Measurements from ENCODE around the gene GBE1.

GBE1 gene

DNA sequence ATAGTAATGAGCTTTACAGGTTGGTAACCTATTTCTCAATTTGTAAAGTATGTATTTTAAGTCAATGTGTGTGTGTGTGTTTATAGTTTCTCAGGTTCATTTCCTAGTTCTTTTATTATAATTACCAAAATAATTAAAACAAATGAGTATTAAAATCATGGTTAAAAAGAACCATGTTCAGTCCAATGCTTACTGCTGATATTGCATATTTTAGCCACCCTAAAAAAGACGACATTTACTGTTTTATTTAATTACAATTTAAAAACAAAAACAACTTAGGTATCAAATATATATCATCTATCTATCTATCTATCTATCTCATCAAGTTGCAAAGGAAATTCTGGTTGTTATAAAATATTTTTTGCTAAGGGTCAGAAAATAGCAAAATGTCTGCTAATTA is 203.3 kb downstream of the GBE1 start:
- TF ChIP-seq, protein P1, sequence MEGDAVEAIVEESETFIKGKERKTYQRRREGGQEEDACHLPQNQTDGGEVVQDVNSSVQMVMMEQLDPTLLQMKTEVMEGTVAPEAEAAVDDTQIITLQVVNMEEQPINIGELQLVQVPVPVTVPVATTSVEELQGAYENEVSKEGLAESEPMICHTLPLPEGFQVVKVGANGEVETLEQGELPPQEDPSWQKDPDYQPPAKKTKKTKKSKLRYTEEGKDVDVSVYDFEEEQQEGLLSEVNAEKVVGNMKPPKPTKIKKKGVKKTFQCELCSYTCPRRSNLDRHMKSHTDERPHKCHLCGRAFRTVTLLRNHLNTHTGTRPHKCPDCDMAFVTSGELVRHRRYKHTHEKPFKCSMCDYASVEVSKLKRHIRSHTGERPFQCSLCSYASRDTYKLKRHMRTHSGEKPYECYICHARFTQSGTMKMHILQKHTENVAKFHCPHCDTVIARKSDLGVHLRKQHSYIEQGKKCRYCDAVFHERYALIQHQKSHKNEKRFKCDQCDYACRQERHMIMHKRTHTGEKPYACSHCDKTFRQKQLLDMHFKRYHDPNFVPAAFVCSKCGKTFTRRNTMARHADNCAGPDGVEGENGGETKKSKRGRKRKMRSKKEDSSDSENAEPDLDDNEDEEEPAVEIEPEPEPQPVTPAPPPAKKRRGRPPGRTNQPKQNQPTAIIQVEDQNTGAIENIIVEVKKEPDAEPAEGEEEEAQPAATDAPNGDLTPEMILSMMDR (IDR thresholded peaks at IDR 0.05; ENCODE audit: low read depth, low read length), result no peak

DNA sequence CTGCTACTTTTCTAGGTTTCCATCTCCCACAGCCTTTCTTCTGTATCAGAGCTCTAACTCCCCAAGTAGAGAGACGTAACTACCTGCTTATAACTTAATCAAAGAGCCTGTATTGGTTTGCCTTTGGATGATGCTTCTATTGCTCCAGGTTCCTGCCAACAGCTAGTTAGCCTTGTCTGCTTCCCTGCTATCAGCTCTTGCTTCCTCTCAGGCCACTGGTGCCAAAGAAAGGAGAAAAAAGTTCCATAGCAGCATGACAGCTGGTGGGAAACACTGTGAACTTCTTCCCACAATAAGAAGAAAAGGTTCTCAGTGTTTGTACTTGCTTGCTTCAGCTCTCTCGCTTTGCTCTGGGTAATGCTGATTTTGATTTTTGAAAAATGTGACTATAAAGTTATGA is 206.6 kb downstream of the GBE1 start:
- no peak for DNase-seq (ENCODE audit: extremely low read depth, low read depth)
- TF ChIP-seq, protein P1 (IDR thresholded peaks at IDR 0.05; ENCODE audit: low read depth, low read length), result no peak

More for the DNA sequence above, 203.3 kb downstream of the GBE1 start:
- DNase-seq (ENCODE audit: extremely low read depth, low read depth), result no peak

DNA sequence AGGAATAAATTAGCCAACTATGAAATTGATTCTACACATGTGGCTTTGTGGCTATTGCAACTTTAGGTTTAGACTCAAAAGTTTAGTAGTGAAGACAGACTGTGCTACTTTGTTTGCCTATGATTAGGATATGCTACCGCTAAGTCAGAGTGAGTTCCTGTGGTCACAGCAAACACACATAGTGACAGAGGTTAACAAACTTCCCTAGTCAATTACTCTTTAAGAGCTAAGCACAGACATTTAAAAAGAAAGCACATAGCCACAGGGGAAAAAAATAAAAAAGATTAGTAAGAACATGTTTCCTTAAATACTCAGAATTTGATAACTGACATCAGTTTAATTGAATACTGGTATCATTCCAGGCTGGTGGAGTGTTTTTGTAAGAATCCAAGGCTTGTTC is 207.1 kb downstream of the GBE1 start:
- no peak for DNase-seq (ENCODE audit: extremely low read depth, low read depth)
- TF ChIP-seq, protein P1 (IDR thresholded peaks at IDR 0.05; ENCODE audit: low read depth, low read length), result no peak

DNA sequence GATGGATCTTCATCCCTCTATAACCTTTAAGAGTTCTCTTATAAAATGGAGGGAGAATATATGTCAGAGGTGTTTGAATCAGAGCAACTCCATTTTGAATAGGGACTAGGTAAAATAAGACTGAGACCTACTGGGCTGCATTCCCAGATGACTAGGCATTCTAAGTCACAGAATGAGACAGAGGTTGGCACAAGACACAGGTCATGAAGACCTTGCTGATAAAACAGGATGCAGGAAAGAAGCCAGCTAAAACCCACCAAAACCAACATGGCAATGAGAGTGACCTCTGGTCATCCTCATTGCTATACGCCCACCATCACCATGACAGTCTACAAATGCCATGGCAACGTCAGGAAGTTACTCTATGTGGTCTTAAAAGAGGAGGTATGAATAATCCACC is 211.0 kb downstream of the GBE1 start:
- TF ChIP-seq, protein P1 (IDR thresholded peaks at IDR 0.05; ENCODE audit: low read depth, low read length), result no peak
- no peak for DNase-seq (ENCODE audit: extremely low read depth, low read depth)

DNA sequence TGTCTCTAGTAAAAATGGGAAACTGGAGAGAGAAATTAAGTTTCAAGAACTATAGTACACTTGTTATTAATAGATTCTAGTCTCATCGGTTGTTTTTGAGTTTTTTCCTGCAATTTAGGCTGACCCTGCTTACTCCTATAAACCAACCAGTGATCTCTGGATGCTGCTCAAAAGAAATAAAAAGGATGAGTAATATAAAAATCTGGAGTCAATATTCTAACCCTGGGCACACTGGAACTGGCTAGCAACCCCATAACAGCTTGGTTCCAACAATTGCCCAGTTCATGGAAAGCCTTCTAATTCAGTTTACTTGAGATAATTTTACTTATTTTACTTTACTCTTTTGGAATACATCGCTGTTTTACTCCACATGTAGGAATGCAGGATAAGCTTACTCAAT is 211.6 kb downstream of the GBE1 start:
- TF ChIP-seq, protein P1 (IDR thresholded peaks at IDR 0.05; ENCODE audit: low read depth, low read length), result no peak
- no peak for DNase-seq (ENCODE audit: extremely low read depth, low read depth)

DNA sequence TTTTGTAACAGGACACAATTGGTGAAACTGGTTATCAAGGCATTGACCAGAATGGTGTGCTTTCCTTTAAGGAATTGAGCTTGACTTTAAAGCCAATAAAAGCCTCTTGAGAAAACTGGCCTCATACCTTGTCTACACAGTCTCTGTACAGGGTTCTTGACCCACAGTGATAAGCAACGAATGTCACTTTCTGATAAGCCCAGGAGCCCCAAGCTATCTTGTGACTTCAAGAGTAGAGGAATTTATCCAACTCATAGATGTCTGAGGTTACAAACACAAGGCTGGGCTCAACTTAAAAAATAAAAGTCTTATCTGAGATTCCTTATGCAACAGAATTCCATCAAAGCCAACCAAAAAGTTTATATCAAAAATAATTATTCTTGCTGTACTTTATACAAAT is 212.1 kb downstream of the GBE1 start:
- TF ChIP-seq, protein P1 (IDR thresholded peaks at IDR 0.05; ENCODE audit: low read depth, low read length), result no peak

DNA sequence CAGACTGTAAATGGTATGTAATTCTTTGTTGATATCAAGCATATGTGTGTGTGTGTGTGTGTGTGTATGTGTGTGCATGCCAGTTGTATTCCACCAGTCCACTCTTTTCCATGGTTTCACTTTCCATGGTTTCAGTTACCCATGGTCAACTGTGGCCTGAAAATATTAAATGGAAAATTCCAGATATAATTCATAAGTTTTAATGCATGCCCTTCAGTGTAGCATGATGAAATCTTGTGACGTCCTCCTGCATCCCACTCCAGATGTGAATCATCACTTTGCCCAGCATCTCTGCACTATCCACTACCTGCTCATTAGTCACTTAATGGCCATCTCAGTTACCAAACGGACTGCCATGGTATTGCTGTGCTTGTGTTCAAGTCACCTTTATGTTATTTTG is 215.9 kb downstream of the GBE1 start:
- DNase-seq (ENCODE audit: extremely low read depth, low read depth), result no peak
- TF ChIP-seq, protein P1 (IDR thresholded peaks at IDR 0.05; ENCODE audit: low read depth, low read length), result no peak

More for the DNA sequence above, 212.1 kb downstream of the GBE1 start:
- DNase-seq (ENCODE audit: extremely low read depth, low read depth), result no peak
